Femur (tissue), 1 donor: ENCODE data around the gene SND1.
"Not testable (repeated sequence)": the region's sequence is repeated elsewhere in the genome, so short reads cannot be mapped to it uniquely, and the experiment has no call there.

ENCODE experiments used
- DNase-seq: peaks from one replicate; pipeline ENCODE4 v3.0.0-alpha.2; 2017

Gene SND1

DNA sequence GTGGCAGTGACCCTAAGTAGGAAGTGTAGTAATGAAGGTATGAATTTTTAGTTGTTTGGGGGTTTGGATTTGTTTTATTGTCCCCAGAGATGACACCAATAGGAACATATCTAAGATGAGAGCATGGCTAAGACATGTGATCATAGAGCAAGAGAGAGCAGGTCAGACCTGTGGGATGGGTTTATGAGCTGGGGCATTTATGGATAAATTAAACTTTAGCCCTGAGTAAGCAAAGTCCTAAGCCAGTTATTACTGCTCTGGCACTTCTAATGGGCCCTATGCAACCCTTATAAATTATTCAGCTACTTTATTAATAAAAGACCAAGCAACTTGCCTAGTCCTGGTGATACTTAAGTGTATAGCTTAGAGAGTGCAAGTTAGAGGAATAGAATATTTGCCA is 294.1 kb downstream of the SND1 start:
- no peak for DNase-seq

GRCh38 chr7:127946847-127947246 is 294.9 kb downstream of the SND1 start:
- no peak for DNase-seq

GRCh38 chr7:127948312-127948711 is 296.3 kb downstream of the SND1 start:
- DNase-seq, result no peak

DNA sequence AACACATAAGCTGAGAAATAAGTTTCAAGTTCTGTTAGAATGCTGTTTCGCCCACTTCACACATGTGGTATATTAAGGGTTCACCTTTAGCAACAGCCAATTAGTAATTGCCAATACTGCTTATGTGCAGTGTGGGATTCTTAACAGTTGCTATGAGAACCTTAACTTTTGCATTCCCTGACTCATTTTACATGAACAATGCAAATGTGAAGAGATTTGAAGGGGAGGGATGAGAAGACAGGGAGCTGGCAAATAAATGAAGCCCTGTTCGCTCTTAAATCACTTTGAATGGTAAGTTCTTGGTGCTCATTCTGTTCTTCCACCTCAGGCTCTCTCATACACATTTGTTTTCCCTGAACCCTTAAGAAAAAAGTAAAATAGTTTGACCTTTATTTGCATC is 296.9 kb downstream of the SND1 start:
- DNase-seq, result no peak

DNA sequence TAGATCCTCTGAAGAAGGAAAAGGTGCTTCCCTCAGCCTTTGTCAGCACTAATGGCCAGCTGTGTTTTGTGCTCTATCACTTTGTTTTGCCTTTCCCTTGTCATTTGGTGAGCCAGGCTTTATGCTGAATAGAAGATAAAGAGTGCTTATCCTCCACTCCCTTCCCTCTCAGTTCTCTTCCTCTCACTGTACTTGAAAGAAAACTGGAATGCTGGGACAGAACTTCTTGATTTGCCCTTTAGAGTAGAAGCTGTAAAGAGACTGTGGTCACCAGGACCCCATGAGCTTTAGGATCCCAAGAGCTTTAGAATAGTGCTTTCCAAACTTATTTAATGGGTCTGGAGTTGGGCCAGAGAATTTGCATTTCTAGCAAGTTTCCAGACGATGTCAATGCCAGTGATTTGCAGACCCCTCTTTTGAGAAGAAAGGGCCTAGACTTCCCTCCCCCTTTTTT is 297.8 kb downstream of the SND1 start:
- no peak for DNase-seq

DNA sequence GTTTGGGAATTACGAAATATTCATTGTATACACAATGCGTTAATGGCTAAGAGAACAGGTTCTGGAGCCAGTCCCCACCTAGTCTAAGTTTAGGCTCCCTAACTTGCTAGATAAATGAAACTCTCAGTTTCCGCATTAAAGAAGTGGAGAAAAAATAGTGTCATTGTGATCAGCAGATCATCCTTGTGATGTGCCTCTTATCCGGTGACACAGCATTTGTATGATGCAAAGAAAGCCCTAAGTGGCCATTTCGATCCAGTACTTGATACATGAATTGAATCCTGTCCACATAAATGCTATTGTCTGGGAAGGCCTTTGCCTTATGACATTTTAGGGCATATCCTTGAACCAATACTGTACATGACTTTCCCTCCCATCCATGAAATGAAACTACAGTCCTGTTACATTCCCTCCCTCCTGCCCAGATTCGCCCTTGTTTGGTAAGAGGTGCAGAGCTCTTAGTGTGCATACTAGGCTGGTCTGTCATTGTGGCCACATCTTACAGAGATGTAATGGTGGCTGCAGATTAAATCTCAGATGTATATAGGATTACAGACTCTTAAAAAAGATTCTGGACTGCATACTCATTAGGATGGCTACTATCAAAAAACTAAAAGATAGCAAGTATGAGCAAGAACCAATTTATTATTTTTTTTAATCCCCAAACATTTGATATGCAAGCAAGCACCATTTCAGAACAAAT is 298.4 kb downstream of the SND1 start:
- DNase-seq, result no peak

- DNase-seq, result no peak
These were observed 301.7 kb downstream of the SND1 start for GRCh38 chr7:127953423-127954356.

DNA sequence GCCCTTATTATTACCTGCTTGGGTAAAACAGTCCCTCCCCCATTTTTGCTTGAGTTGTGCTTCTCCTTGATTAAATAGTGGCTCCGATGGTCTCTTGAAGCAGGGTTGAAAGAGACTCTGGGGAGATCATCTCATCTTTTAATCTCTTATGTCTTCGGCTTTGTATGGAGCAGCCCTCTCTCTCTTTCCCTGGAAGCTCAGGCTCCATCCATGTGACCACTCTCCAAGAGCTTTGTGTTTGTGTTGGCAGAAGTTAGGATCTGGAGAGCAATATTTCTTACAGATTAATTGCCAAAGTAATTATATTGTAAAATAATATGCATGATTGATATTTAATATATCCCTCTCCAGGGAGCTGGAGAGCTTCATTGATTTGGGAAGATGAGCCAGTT is 302.4 kb downstream of the SND1 start:
- DNase-seq, result no peak

DNA sequence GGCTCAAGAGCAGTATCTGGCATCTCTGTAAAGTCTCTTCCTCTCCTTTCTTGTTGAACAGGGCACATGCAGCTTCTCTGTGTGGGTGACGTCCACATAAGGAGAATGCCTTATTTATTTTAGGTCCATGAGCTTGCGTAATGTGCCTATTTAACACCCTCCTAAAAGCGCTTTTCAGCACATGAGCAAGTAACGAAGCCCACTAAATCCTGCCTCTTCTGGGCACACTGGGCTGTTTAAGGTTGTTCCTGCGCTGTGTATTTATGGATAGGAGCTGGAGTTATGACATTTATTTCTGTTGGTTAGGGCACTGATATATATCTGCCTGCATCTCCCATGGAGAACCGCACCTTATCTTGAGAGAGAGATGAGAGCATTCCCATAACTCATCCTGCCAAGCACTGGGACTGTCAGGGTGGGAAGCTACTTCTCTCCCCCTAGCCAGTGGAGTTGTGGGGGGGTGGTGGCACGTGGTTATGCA is 303.1 kb downstream of the SND1 start:
- no peak for DNase-seq

DNA sequence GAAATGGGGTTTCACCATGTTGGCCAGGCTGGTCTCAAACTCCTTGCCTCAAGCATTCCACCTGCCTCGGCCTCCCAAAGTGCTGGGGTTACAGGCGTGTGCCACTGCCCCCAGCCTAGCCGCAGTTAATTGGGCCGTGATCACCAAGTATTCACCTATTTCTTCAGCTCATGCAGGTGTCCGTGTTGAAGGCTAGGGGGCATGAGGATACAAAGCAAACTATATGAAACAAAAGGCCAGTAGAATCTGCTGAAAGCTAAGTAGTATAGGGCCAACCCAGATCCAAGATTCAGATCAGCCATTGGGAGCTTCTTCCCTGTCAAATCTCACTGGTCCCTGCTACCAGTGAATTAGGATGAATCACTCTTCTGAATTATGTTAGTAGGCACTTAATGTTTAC is 305.9 kb downstream of the SND1 start:
- DNase-seq, result no peak

GRCh38 chr7:127959770-127960169 is 307.8 kb downstream of the SND1 start:
- DNase-seq, result no peak

- no peak for DNase-seq
These were observed 309.9 kb downstream of the SND1 start for GRCh38 chr7:127961786-127962453.

- no peak for DNase-seq
These were observed 310.8 kb downstream of the SND1 start for GRCh38 chr7:127962589-127963361.

DNA sequence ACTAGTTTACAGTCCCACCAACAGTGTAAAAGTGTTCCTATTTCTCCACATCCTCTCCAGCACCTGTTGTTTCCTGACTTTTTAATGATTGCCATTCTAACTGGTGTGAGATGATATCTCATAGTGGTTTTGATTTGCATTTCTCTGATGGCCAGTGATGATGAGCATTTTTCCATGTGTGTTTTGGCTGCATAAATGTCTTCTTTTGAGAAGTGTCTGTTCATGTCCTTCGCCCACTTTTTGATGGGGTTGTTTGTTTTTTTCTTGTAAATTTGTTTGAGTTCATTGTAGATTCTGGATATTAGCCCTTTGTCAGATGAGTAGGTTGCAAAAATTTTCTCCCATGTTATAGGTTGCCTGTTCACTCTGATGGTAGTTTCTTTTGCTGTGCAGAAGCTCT is 311.9 kb downstream of the SND1 start:
- not testable (repeated sequence) for DNase-seq

GRCh38 chr7:127967281-127967680 is 315.3 kb downstream of the SND1 start:
- no peak for DNase-seq

- no peak for DNase-seq
These were observed 316.6 kb downstream of the SND1 start for GRCh38 chr7:127968547-127968946.

- no peak for DNase-seq
These were observed 321.8 kb downstream of the SND1 start for GRCh38 chr7:127973832-127974231.

DNA sequence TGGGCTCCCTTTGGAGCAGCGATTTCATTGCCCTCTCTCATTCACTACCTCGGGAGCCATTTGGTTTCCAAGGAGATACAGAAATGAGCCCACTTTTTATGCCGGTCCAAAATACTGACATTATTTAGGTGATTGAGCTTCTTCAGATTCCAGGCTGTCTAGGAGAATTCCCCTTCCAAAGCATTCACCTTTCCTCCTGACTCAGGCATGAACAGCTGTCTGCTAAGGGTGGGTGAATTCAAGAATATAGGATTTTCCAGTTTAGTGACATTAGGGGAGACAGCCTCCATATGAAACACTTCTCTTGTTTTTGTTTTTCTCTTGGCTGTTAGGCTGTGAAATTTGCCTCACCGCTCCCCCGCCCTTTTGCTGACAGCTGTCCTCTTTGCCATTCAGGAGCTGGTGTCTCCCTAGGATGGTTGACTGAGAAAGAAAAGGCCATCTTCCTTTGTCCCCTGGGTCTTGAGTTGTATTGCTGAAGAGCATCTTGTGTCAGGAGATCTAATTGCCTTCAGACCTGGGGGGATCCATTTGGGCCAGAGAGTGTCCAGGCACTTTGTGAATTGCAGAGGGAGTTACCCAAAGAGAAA is 322.5 kb downstream of the SND1 start:
- DNase-seq, result no peak

GRCh38 chr7:127976056-127976737 is 324.2 kb downstream of the SND1 start:
- no peak for DNase-seq

DNA sequence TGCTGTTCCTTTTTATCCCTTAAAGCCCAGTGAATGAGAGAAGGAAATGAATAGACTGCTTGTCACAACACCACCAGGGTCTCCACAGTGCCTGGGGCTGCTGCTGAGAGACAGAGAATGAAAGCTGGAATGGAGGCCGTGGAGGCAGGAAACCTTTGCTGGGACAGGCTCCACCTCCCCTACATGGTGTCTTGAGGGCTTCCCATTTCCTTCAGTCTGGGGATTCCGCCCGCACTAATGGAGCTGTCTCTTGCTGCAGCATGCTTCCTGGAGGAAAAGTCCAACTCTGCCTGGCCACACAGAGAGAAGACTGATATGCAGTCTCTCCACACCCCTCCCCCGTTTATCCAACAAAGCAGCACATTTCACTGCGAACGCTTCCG is 324.7 kb downstream of the SND1 start:
- no peak for DNase-seq

DNA sequence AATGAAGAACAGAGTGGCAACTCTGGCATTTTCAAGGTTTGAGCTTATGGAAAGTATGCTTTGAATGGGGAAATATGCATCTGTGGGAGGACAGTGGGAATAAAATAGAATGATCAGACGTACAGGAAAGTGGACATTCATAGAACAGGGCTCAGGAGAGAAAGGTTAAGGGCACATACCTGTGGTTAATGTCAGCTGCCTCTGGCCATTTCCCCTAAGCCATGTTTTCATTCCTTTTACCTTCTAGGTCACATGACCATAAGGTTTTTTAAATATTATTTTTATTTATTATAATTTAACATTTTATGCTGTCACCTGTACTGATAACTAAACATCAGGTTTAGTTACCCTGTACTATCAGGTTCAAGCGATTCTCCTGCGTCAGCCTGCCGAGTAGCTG is 326.4 kb downstream of the SND1 start:
- no peak for DNase-seq
